GM18868 (cell line): Measurements from ENCODE around the gene IRF9.

ENCODE experiments used
- ATAC-seq: cut with Tn5 transposase; IDR thresholded peaks from one replicate; pipeline ENCODE4 v1.9.1; 2021; ENCODE audit warnings: mild to moderate bottlenecking, moderate library complexity; ENCODE audit not compliant: unreplicated experiment

IRF9 gene

GRCh38 chr14:24146978-24147760 lies 13.9 kb upstream of the IRF9 start, which contains the start of gene RNF31:
Gene RNF31, plus strand, starts transcription at chr14:24147498. Its CDS starts 201 bp downstream, at chr14:24147699.
- peak; percentile 83 for ATAC-seq

- ATAC-seq: no peak
Measured at GRCh38 chr14:24147761-24148428, 13.2 kb upstream of the IRF9 start.

- no peak for ATAC-seq
Measured at GRCh38 chr14:24149302-24149969, 11.6 kb upstream of the IRF9 start.

GRCh38 chr14:24150061-24150460 lies 11.0 kb upstream of the IRF9 start:
- no peak for ATAC-seq

- ATAC-seq: no peak
Measured at GRCh38 chr14:24150567-24150966, 10.5 kb upstream of the IRF9 start.

- ATAC-seq: no peak
Measured at GRCh38 chr14:24150993-24151392, 10.1 kb upstream of the IRF9 start.

GRCh38 chr14:24151404-24152080 lies 9.5 kb upstream of the IRF9 start:
- ATAC-seq: no peak

GRCh38 chr14:24155100-24155499 lies 6.0 kb upstream of the IRF9 start:
- no peak for ATAC-seq

GRCh38 chr14:24156840-24157239 lies 4.2 kb upstream of the IRF9 start:
- no peak for ATAC-seq

GRCh38 chr14:24157331-24157730 lies 3.7 kb upstream of the IRF9 start:
- ATAC-seq: no peak

GRCh38 chr14:24159777-24160498 lies 1.1 kb upstream of the IRF9 start:
- no peak for ATAC-seq

GRCh38 chr14:24160499-24160849 lies 591 bp upstream of the IRF9 start:
- no peak for ATAC-seq

- no peak for ATAC-seq
Measured at GRCh38 chr14:24162093-24162492, 1.0 kb downstream of the IRF9 start.

GRCh38 chr14:24164518-24164991 lies 3.5 kb downstream of the IRF9 start:
- ATAC-seq: no peak

GRCh38 chr14:24165785-24166184 lies 4.7 kb downstream of the IRF9 start:
- no peak for ATAC-seq

- no peak for ATAC-seq
Measured at GRCh38 chr14:24167469-24168114, 6.5 kb downstream of the IRF9 start.

- ATAC-seq: peak; percentile 88
Measured at GRCh38 chr14:24171422-24172260, 10.6 kb downstream of the IRF9 start, which contains the start of gene REC8. Gene REC8, plus strand, starts transcription at chr14:24172080. Its CDS starts 473 bp downstream, at chr14:24172553.

GRCh38 chr14:24172261-24172860 lies 11.3 kb downstream of the IRF9 start:
- ATAC-seq: no peak

GRCh38 chr14:24172871-24173281 lies 11.8 kb downstream of the IRF9 start:
- no peak for ATAC-seq
